ENCODE data around the gene FAM111A. TPM values are rescaled to one million over a fixed set of nuclear protein-coding genes. Genes with fewer than 3 reads are reported as not detected.

FAM111A gene
- polyA plus RNA-seq, 2 of the 4 experiments (the other 2 are of a cell fraction): 13.4 to 21.8 TPM

DNA sequence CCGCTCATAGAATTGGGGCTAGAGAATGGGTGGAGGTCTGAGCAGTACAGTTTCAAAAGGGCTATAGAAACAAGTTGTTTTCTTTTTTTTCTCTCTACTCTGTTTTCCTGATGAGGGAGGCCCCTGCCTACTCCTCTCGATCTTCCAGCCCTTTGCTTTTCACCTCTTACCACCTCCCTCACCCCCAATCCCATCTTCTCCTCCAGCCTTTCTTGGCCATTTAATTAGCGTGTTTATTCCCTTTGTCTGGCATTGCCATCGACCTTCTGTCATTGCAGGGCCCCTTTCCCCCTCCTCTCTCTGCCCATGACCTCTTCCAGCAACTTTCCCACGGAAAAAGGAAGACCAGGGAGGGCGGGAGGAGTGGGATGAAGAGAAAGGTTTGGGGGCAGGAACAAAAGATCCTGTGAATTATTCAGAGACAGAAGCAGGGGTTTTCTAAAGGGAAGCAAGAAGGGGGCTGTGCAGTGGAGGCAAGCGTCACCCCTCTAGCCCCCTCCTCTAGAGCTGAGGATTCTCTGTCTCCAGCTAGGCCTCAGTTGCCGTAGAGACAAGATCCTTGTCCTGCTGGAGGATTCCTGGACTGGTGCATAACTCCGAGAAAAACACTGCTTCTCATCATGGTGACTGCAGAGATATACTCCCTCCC lies 42.2 kb downstream of the FAM111A start:
- ChIA-PET POLR2A (no interaction called here), CTCF (interaction anchor here (0.9 to 5.5 kb wide), 4 partner anchors 13 to 40 kb away, joined by 3 to 40 read pairs (median 8); partner anchors contain the start of gene DTX4)
- no peak overlapping the region for H3K27ac ChIP-seq
- no peak overlapping the region for H3K4me3 ChIP-seq
- H3K4me2 ChIP-seq: no peak overlapping the region
- ATAC-seq: no peak
- no peak for TF ChIP-seq CBX2 (IDR thresholded peaks at IDR 0.05; ENCODE audit: borderline replicate concordance, low read depth)
- no peak for DNase-seq (ENCODE audit: low read depth in 1 of 2, low spot score in 1 of 2)
- H3K4me1 ChIP-seq: peaks cover 9% of the 10 kb centered on the region; the same call in 2 of the 3 replicates
- FAIRE-seq: no peak
- 59% methylated on average over 9 of the region's 9 CpGs for WGBS (ENCODE audit: missing lambda C conversion rate)
- no peaks in the 10 kb centered on the region for H3K9me3 ChIP-seq

DNA sequence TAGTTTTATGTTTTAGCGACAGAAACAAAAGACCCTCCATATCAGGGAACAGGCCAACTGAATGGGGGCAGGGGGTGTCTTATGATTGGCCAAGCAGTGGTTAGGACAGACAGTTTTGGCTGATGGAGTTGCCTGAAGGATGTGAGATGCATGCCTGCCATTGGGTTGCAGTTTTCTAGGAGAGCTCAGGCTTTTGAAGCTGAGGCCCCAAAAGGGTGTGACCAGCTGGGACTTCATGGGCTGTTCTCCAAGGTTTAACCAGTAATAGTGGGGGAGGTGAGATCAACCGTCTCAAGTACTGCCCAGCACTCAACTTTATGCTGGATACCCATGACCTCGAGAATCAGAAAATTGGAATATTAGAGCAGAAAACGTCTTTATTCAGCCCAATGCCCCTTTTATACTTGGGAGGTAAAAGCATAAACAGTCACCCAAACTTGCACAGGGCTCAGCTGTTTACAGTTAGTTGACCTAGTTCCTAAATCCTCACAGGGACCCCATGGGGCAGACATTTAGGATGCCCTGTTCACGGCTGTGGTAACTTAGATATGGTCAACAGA lies 42.8 kb downstream of the FAM111A start:
- FAIRE-seq (no peak), ATAC-seq (no peak), DNase-seq (ENCODE audit: low read depth in 1 of 2, low spot score in 1 of 2) (no peak)
- no peaks in the 10 kb centered on the region for H3K9me3 ChIP-seq
- WGBS (ENCODE audit: missing lambda C conversion rate): 78% methylated on average over 5 of the region's 5 CpGs
- peaks cover 9% of the 10 kb centered on the region; the same call in 2 of the 3 replicates for H3K4me1 ChIP-seq
- ChIA-PET CTCF (interaction anchor here (0.6 to 5.5 kb wide), 8 partner anchors 9 to 317 kb away, joined by 3 to 40 read pairs (median 8); partner anchors contain the start of gene DTX4), POLR2A (no interaction called here)
- no peak overlapping the region for H3K27ac ChIP-seq
- no peak for TF ChIP-seq ESRRA (IDR thresholded peaks at IDR 0.05; ENCODE audit: borderline replicate concordance, low read length)
- no peak for TF ChIP-seq HOXA7 (CRISPR knock-in tag; IDR thresholded peaks at IDR 0.05)
- no peak for TF ChIP-seq MAX (IDR thresholded peaks at IDR 0.05)
- TF ChIP-seq HOXB5 (CRISPR knock-in tag; IDR thresholded peaks at IDR 0.05): no peak
- no peak for TF ChIP-seq ZFP36 (IDR thresholded peaks at IDR 0.05; ENCODE audit: borderline replicate concordance, partially characterized antibody)
- TF ChIP-seq RCOR1 (IDR thresholded peaks at IDR 0.05; ENCODE audit: low read depth, low read length): no peak
- TF ChIP-seq, protein P1, sequence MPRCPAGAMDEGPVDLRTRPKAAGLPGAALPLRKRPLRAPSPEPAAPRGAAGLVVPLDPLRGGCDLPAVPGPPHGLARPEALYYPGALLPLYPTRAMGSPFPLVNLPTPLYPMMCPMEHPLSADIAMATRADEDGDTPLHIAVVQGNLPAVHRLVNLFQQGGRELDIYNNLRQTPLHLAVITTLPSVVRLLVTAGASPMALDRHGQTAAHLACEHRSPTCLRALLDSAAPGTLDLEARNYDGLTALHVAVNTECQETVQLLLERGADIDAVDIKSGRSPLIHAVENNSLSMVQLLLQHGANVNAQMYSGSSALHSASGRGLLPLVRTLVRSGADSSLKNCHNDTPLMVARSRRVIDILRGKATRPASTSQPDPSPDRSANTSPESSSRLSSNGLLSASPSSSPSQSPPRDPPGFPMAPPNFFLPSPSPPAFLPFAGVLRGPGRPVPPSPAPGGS (IDR thresholded peaks at IDR 0.05): no peak
- no peak for TF ChIP-seq RNF2 (IDR thresholded peaks at IDR 0.05; ENCODE audit: borderline replicate concordance, low read depth)
- TF ChIP-seq CHD2 (IDR thresholded peaks at IDR 0.05; ENCODE audit: low read length, partially characterized antibody): no peak
- TF ChIP-seq HDAC2 (IDR thresholded peaks at IDR 0.05): no peak
- TF ChIP-seq CBX2 (IDR thresholded peaks at IDR 0.05; ENCODE audit: borderline replicate concordance, low read depth): no peak
- TF ChIP-seq RARB (CRISPR knock-in tag; IDR thresholded peaks at IDR 0.05): no peak
- no peak for TF ChIP-seq FOXS1 (CRISPR knock-in tag; IDR thresholded peaks at IDR 0.05)
- no peak for TF ChIP-seq EP300 (IDR thresholded peaks at IDR 0.05)
- TF ChIP-seq FOSL2 (IDR thresholded peaks at IDR 0.05): no peak
- TF ChIP-seq FOSL2 (CRISPR knock-in tag; IDR thresholded peaks at IDR 0.05): no peak
- no peak for TF ChIP-seq HOXB13 (CRISPR knock-in tag; IDR thresholded peaks at IDR 0.05; ENCODE audit: low read depth)
- no peak for TF ChIP-seq RAD21 (conservative IDR thresholded peaks at IDR 0.05 in 1 of 2, IDR thresholded peaks at IDR 0.05 in 1 of 2)
- H3K4me3 ChIP-seq: no peak overlapping the region
- no peak overlapping the region for H3K4me2 ChIP-seq

DNA sequence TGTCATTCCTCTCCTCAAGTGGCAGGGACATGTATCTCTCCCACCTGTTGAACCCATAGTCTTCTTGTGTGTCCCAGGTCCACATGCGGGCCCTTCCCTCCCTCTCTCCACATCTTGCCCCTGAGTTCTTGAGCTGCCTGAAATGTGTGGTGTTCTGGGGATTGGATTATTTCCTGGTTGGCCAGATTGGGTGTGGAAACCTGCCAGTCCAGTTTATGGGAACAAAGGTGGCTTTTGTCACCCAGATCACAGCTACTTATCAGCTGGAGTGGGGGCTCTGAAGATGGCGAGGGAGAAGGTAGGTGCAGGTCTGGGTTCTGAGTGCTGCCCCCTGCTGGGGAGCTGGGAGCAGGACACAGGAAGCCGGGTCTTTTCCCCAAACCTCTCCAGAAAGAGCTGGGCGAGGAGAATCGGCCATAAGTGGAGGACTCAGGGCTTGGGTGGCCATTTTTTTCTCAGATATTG lies 43.5 kb downstream of the FAM111A start:
- H3K4me3 ChIP-seq: no peak overlapping the region
- H3K4me2 ChIP-seq: no peak overlapping the region
- ATAC-seq (peak in 1 of 2 experiments; percentile 87; a peak in 3 of 6 replicates), DNase-seq (ENCODE audit: low read depth in 1 of 2, low spot score in 1 of 2) (peak; percentile 24 to 41), FAIRE-seq (no peak)
- ChIA-PET CTCF (interaction anchor here (0.6 to 5.5 kb wide), 10 partner anchors 10 to 606 kb away, joined by 3 to 40 read pairs (median 8); partner anchors contain the start of gene DTX4), POLR2A (no interaction called here)
- TF ChIP-seq CTCF (IDR thresholded peaks at IDR 0.05): peak; percentile 33; the same call in 2 of the 3 replicates
- TF ChIP-seq ZSCAN20 (CRISPR knock-in tag; IDR thresholded peaks at IDR 0.05): no peak
- TF ChIP-seq HOXB13 (CRISPR knock-in tag; IDR thresholded peaks at IDR 0.05; ENCODE audit: low read depth): no peak
- TF ChIP-seq CBX2 (IDR thresholded peaks at IDR 0.05; ENCODE audit: borderline replicate concordance, low read depth): no peak
- TF ChIP-seq MYC (IDR thresholded peaks at IDR 0.05; ENCODE audit: borderline replicate concordance, low read length): no peak
- peaks cover 5% of the 10 kb centered on the region; the same call in 1 of the 3 replicates for H3K4me1 ChIP-seq
- WGBS (ENCODE audit: missing lambda C conversion rate): 44% methylated on average over 4 of the region's 5 CpGs
- H3K9me3 ChIP-seq: no peaks in the 10 kb centered on the region
- H3K27ac ChIP-seq: no peak overlapping the region
